ENCODE results near the gene CAPN13.

DNA sequence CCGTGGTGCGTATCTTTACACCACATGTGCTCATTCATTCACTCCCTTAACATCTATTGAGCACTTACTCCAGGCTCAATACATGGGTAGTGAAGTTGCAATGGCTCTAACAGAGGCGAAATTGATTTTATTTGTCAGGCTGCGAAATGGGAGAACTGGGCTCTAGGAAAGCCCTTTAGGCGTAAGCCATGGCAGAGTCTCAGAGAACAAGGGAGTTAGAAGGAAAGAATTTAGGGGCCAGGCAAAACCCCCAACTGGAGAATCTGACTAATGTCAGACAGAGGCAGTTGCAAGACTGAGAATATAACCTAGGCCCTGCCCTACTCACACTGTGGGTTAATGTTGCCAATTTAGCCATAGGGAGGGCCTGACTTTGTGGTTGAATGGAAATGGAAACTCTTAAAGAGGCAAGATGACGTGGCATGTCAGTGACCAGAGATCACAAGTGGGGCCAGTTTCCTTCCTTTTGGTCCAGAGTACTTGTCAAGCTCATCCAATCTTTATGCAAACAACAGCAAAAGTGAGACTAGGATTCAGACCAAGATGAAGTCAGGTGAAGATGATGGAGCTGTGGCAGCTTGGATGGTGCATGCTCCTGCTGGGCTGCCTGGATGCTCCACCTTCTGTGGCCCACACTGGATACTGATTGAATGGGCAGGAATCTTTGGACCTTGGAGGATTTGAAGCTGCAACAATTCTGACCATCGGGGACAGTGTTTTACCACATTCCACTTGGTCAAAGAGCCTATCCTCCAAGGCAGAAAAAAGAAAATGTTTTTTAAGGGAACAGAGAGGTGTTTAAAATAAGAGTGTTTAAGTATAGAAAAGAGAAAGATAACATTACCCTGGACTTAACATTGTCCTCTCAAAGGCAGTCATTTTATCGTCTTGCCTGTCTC is 92.2 kb downstream of the CAPN13 start:
- TF ChIP-seq, protein P1, sequence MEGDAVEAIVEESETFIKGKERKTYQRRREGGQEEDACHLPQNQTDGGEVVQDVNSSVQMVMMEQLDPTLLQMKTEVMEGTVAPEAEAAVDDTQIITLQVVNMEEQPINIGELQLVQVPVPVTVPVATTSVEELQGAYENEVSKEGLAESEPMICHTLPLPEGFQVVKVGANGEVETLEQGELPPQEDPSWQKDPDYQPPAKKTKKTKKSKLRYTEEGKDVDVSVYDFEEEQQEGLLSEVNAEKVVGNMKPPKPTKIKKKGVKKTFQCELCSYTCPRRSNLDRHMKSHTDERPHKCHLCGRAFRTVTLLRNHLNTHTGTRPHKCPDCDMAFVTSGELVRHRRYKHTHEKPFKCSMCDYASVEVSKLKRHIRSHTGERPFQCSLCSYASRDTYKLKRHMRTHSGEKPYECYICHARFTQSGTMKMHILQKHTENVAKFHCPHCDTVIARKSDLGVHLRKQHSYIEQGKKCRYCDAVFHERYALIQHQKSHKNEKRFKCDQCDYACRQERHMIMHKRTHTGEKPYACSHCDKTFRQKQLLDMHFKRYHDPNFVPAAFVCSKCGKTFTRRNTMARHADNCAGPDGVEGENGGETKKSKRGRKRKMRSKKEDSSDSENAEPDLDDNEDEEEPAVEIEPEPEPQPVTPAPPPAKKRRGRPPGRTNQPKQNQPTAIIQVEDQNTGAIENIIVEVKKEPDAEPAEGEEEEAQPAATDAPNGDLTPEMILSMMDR (IDR thresholded peaks at IDR 0.05), result no peak
- no peak for TF ChIP-seq EZH2 (IDR thresholded peaks at IDR 0.05; ENCODE audit: borderline replicate concordance, insufficient read depth, low read depth, low read length, poor library complexity, severe bottlenecking)
